T-helper 22 cell (primary cell): Measurements from ENCODE around the gene DCDC1.
A peak's percentile ranks its signal among the peaks of the same experiment; 100 is the strongest.

ENCODE experiments used
- DNase-seq: peaks from one replicate; pipeline ENCODE4 v3.0.0-alpha.2; 2020; ENCODE audit warnings: low read depth

DCDC1 gene, protein sequence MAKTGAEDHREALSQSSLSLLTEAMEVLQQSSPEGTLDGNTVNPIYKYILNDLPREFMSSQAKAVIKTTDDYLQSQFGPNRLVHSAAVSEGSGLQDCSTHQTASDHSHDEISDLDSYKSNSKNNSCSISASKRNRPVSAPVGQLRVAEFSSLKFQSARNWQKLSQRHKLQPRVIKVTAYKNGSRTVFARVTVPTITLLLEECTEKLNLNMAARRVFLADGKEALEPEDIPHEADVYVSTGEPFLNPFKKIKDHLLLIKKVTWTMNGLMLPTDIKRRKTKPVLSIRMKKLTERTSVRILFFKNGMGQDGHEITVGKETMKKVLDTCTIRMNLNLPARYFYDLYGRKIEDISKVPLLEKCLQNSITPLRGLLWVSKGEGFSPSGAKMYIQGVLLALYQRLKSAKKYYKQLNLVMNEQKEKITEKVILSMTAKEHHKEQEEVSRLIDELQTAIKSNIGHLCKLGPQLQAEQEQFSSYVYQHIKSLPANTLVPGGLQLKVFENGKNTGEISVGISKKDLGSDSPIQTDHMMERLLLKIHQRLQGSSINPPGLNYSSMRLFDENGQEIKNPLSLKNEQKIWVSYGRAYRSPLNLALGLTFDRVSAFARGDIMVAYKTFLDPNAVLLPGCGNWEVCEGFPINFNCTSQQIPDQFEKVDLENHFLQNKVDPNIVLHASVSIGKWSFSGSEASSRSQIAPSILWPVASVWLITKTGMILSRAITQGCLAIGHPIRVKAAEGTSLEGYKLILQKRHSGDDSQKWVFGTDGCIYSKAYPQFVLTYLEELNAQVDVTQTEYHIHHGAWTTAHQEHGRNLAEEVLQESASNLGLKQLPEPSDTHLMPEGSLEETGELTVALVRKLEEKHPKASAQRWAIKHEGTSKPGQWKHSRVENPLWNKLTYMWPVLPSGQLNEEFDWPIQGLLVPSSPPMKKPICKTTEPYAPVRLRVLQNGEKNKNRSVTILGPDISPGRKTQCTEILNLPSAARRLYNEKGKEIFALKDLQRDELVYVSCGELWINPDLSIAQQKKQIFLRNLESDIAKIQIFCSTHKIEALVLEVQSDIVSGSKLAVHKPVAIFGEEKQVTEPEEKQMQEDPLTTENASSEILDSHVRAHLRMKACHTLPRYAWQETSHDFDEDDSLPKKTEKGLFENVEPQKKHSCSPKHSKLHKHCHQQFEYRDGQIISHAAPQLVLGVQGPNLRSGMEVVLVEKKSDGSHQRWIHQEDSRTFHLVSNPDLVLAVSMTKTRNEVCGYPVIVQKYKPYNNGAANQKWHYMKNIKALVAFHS (N-terminal part only)

DNA sequence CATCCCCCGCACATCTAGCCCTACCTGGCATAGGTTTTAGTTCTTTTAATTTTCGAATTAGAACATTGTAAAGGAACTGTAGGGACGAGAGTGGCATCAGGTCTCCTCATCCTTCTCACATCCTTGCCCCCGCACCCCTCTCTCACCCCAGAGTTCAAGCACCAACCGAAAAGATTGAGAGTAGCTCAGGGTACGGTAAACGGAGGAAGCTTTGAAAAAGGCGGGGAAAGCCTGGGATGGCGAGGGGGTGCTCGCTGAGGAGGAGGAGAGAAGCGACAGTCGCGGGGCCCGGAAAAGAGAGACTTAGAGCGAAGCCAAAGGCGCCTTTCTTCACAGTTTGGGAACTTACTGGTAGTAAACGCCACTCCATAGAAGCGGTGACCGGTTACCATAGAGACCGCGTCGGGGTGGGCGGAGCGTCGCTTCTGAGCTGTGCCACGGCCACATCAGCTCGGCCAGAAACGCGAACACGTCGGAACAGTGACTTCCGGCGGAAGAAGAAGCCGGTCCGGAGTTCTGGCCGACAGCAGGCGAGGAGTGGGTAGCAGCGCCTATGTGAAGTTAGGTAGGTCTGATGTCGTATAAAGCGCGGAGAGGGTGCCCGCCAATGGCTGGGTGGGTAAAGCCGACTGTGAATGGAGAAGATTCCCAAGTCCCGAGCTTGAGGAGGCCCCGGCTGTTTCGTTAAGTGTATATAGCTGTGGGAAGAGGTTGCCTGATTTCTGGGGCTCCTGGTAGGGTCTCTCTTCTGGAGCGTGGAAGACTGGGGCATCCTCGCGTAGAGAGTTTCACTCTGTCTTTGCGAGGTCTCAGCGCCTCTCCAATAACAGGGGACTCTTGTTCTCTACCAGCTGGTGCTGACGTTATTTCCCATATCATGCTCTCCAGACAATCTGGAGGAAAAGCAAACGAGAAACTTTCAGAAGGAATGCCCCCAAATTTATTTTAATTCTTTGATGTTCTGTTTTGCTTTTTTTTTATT, at the start of gene DCDC1, which contains the start of gene DNAJC24:
Gene DCDC1, minus strand, starts transcription at position 392 of the 982 bp plus-strand sequence. CDS start 41,459 bp downstream, outside the sequence.
Gene DNAJC24, plus strand, starts transcription at position 513 of the 982 bp plus-strand sequence. CDS start 889 bp downstream, outside the sequence.
- DNase-seq, result peak; percentile 84

DNA sequence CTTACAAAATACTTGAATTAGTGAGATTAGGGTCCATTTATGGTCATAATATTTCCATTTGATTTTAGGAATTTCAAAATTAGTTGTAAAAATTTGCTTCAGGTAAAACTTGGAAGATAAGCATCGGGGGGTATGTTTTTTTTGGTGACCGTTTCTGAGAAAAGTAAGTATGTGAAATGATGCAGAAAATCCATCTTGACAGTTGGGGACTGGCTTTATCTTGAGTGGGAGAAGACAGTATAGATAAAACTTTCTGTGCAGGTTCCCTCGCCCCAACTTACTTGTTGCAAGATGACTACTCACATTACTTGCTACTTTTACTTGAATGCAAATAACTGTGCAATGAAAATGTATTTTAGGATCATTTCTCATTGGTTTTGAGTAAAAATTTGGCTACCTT, 49.6 kb upstream of the DCDC1 start:
- DNase-seq, result no peak

DNA sequence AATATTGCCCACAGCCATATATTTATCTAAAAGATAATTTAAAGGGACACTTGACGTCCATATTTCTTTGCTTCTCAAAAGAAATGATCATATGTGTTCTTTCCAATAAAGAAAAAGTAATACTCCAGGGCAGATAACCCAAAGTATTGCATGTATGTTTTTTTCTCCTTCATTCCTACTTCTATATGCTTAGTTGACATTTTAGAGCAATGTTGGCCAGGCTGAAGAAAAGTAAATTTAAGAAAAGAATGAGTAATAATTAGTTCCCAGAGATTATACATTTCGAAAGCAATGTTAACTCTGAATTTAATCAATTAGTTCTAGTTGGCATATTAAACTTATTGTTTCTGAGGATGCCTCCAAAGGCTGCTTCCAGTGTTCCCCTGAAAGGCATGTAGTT, 48.3 kb upstream of the DCDC1 start:
- no peak for DNase-seq

DNA sequence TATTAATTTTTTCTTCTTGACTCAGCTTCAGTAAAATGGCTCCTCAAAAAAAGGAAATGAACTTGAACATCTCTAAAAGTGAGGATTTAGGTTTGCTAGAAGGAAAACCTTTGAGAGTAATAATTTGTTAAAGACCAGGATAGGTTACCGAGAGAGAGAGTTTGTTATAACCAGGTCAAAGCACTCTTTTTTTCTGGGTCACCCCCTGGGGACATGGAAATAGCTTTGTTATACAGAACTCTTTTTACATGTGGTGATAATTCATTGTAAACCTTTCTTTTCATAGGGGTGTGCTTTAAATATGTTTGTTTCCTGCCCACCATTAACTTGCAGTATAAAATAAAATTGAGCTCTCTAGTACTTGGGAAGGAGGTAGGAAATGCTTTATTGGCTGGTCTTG, 47.8 kb upstream of the DCDC1 start:
- DNase-seq, result no peak

DNA sequence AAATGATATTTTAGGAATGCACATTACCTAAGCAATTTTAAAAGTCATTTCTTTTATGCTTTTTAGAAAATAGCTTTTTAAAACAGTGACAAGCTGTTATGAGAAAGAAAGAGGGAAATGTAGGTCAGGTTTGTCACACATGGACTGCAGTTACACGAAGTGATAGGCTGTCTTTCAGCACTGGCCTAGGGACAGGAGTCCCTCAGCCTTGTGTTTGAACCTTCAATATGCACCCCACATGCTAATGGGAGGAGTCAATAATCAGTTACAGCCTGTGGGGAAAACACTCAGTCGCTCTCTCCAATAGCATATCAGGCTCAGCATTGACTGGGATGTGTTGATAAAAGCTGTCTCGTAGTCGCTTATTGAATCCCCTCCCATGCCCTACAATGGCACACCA, 45.9 kb upstream of the DCDC1 start:
- DNase-seq, result no peak

DNA sequence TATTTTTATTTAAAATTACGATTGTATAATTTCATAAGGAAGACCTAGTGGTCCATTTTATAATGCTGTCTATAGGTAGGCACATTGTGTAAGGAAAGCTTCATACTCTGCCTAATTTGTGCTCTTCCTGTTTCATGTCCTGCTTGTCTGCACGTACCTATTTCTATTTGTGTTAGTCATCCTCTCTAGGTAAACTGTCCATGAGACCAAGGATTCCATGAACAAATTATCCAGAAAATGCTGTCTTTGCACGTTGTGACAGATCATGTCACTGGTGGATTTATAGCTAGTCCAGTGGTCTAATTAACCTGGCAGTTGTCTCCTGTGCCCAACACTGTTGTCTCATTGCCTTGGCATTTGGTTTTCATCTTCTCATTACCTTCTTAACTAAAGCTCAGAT, 44.8 kb upstream of the DCDC1 start:
- DNase-seq, result no peak

DNA sequence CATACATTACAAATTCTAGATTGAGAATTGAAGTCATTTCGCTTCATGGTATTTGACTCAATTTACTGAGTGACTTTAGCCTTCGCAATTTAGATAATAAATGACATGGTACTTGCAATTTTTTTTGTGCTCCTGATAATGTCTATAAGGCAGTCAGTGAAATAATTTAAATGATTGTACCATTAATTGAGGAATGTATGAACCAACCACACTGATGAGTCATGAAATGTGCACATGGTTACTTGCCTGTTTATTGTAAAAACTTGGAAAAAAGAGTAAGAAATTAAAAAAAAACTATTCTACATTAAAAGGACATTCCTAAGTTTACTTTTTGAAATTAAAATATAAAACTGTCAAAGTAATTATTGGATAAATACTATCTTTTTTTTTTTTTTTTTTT, 43.4 kb upstream of the DCDC1 start:
- DNase-seq, result no peak

DNA sequence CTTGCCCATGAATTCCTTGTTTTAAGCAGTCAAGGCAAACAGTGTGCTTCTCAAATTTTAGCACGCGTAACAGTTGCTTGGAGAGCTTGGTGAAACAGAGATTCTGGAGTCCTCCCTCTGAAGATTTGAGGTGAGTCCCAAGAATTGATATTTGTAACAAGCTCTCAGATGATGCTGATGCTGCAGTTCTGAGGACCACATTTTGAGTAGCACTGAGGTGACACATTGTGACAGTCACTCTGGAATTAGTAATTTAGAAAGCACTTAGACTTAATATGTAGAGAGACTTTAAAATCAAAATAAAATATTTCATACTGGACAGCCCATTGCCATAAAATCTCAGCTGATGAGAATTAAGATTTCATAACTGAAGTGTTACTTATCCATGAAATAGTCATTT, 38.7 kb upstream of the DCDC1 start:
- no peak for DNase-seq

DNA sequence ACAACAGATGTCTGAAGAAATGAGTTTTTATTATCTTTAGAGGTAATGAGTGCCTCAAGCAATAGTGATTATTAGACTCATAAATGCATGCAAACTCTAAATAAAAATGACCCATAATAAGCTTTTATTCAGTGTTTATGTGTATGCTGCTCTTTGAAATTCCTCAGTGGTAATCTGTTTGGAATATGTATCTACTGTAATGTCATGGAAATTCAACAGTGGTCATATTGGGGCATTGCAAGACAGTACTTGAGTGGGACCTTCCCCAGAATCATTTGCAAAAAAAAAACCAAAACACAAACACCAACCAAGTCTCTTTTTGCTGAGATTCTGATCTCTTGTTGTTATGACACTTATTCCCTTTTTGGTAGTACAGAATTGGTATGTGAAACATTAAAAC, 35.1 kb upstream of the DCDC1 start:
- DNase-seq, result no peak

DNA sequence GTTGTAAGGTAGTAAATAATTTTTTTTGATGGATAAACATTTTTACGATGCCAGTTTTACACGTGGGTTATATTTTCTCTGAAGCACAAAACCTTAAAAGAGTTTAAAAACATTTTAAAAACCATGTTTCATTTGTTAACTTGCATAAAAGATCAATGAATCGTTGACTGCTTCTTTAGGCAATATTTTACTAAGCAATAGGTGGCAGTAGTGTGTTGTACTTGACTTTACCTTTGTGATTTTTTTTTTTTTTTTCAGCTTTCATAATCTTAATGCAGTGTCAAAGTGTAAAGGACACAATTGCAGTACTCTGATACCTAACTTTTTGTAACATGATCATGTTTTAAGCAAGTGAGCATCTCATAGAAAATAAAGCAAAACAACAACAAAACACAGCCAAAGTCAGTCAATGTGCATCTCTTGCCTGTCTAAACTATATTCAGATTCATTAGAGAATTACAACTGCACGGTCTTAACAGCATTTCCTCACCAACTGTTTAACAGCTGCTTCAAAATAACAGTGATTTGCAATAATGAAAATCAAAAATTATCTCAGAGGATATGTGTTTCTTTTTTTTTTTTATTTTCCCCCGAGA, 27.8 kb upstream of the DCDC1 start:
- DNase-seq, result no peak

DNA sequence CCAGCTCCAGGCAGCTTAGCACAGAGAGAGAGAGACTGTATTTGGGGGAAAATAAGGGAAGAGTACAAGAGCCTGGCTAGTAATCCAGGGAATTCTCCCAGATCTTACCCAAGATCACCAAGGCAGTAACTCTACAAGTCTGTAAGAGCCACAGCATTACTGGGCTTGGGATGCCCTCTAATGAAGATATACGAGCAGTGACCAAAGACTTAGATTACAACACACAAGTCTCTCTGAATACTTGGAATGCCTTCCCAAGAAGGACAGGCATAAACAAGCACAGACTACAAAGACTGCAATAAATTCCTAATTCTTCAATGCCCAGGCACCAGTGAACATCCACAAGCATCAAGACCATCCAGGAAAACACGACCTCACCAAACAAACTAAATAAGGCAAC, 17.8 kb upstream of the DCDC1 start:
- DNase-seq, result no peak

DNA sequence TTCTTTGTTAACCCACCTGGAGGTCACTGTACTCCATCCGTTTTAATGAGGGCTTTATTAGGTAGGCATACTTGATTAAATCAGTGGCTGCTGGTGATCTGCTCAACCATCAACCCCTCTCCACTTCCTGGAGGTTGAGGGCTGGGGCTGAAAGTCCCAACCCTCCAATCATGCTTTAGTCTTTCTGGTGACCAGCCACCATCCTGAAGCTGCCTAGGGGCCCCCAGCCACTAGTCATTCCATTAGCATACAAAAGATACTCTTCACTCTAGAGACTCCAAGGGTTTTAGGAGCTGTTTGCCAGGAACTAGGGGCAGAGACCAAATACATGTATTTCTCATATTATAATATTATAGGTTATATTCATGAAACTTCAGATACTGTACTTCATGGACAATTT, 13.6 kb upstream of the DCDC1 start:
- DNase-seq, result no peak

DNA sequence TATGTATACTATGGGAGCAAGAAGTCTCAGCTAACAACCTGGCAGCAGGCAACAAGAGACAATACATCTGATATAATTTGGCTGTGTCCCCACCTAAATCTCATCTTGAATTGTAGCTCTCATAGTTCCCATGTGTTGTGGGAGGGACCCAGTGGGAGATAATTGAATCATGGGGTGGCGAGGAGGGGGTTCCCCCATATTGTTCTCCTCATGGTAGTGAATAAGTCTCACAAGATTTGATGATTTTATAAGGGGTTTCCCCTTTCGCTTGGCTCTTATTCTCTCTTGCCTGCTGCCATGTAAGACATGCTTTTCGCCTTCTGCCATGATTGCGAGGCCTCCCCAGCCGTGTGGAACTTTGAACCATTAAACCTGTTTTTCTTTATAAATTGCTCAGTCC, 6.3 kb upstream of the DCDC1 start:
- no peak for DNase-seq

DNA sequence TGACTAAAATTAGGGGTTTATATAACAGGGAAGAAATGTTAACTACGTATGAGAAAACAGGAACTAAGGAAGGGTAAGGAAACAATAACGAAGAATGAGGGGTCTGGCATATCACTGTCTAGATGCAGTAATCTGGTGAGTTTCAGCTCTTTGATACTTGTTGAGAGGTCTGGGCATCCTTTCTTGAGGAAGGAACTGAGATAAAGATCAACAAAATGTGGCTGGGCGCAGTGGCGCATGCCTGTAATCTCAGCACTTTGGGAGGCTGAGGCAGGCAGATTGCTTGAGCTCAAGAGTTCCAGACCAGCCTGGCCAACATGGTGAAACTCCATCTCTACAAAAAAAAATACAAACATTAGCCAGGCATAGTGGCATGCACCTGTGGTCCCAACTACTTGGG, 2.7 kb downstream of the DCDC1 start:
- peak; percentile 5 for DNase-seq

DNA sequence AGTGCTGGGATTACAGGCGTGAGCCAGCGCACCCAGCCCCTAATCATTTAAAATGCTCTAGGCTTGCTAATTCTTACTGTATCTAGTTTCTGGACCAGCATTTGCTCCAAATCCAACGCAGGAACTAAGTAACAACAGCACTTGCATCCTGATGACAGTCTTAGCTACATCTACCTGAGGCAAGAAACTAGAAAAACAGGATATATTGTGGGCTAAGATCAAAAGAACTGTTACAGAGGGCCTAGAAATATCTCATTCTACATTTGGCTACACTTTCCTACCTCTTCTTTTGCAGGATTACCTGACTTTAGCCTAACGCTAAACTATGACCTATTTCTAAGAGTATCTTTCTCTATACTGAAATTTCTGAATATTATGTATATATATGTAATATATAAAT, 7.8 kb downstream of the DCDC1 start:
- no peak for DNase-seq

DNA sequence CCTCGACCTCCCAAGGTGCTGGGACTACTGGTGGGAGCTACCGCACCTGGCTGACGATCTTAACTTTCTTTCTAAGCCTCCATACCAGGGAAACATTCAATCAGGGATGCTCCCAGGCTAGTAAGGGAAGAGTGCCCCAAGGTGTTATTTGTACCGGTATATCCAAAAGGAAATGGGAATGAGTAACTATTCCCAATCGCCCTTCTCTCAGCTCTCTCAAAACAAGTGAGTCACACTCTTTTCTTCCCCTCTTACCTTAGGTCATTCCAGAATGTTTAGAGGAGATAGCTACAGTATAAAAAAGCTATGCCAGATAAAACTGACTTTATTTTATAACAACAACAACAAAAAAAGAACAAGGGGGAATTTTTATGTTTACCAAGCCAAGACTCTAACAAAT, 13.7 kb downstream of the DCDC1 start:
- DNase-seq, result no peak

DNA sequence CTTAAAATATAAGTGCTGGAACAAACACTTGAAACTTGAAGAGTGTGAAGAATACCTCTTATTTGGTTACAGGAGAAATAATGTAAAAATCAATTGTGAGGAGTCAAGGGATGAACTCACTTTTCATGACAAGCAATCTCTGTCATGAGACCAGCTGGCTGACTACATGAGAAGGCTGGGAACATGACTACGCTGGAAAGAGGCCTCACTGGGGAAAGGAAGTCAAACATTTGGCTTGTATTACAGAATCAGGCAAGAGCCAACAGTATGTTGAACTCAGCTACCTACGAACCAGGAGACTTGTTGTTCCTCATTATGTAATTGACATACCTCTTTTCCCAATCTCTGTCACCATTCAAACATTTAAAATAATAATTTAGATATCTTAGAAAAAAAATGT, 14.4 kb downstream of the DCDC1 start:
- no peak for DNase-seq

DNA sequence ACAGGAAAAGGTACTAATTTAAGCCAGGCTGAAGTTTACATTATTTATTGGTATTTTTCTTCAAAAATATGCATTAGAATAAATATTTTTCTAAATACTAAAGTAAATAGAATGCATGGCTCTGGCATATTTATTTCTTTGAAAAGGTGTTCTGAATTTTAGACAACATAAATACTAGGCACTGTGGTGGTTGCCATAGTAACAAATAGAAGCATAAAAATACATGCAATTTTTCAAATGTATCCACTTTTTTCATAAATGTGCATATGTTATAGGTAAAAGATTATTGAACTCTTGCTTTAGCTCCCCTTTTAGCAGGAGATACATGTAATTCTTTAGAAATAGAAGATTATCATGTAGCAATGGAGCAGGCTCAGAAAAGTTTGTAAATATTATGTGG, 18.4 kb downstream of the DCDC1 start:
- DNase-seq, result no peak

DNA sequence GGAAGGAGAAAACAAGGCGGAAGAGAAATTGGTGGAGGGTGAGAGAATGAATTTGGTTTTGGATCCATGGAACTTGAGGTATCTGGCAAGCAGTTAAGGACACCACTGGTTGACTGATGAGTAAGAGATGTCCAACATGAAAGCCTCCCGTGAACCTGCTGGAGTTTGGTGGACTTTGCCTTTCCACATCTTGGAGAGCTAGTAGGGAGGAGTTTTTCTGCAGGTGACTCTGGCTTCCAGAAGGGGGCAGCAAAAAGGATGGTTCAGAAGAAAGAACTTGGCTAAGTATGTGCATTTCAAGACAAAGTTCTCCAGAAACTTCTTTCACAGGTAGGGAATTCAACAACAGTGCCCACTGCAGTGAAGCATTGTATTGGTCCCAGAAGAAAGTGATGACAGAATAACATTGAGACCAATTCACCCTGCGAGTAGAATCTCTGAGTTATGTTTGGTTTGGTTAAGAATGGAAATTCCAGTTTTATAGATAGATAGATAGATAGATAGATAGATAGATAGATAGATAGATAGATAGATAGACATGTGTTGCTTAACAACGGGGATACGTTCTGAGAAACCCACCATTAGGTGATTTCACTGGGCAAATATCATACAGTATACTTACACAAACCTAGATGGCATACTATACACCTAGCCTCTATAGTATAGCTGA, 28.5 kb downstream of the DCDC1 start:
- DNase-seq, result no peak

DNA sequence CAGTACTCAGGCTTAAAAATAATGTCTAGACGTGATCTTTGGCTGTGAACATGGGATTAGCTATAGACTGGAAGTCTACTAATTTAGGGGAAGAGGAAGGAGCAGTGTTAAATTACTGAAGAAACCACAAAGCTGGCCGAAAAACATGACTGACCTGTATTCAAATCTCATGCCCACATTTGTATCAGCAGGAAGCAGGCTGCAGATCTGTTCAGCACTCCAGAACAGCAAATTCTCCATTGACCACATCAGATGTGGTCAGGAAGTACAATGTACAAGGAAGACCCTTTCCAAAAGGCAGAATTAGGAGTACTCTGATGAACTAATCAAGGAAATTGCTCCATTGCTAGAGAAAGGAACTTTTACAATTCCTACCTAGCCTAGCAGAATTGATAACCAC, 31.7 kb downstream of the DCDC1 start:
- DNase-seq, result no peak
